ENCODE data around the gene GATA5. TPM values are rescaled to one million over a fixed set of nuclear protein-coding genes. Genes with fewer than 3 reads are reported as not detected.
A peak's percentile ranks its signal among the peaks of the same experiment; 100 is the strongest.

The GATA5 gene
- total RNA-seq, 1 donor from 2014 or later: not detected

DNA sequence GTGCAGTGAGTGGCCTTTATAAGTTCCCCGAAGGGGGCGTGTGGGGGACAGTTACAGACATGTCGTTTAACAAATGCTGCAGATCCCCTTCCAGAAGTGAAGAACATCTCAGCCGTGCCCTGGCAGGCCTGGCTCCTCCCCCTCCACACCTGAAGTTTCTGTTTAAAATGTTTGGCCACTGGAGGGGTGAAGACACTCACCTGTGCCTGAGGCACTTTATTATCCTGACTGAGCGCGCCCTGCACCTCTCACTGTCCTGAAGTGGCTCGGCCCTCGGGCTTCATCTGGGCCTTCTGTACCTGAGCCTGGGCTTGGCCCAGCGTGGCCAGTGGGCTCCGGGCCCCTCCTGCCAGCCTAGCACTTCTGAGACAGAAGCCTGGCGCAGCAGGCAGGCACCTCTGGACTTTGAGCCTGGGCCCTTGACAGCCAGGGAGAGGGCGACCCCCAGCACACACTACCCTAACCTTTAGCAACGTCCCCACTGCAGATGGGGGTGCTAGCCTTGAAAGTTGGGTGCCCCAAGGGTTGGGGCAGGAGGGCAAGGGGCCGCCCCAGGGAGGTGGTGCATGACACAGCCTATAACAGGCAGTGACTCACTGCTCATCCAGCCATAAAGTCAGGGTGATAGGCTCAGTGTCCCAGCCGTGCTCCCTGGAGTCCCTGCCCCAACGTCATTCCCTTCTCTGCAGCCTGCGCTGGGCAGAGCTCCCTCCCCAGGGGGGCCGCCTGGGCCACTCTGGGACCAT lies 13.6 kb upstream of the GATA5 start:
- FAIRE-seq (no peak), DNase-seq (ENCODE audit: low read depth) (peak; percentile 62)
- no peaks in the 10 kb centered on the region for H3K36me3 ChIP-seq (ENCODE audit: control insufficient read depth, insufficient read depth, low read length)
- H3K4me3 ChIP-seq (ENCODE audit: low read depth, low read length): no peak overlapping the region
- peaks cover 15% of the 10 kb centered on the region for H3K27me3 ChIP-seq (ENCODE audit: control insufficient read depth, insufficient read depth, low read length)
- TF ChIP-seq CTCF (IDR thresholded peaks at IDR 0.05; ENCODE audit: insufficient read depth, low read length, severe bottlenecking): no peak

GRCh38 chr20:62488470-62488869 lies 12.7 kb upstream of the GATA5 start:
- FAIRE-seq: no peak
- H3K4me3 ChIP-seq (ENCODE audit: low read depth, low read length): no peak overlapping the region
- no peak for TF ChIP-seq CTCF (IDR thresholded peaks at IDR 0.05; ENCODE audit: insufficient read depth, low read length, severe bottlenecking)
- H3K36me3 ChIP-seq (ENCODE audit: control insufficient read depth, insufficient read depth, low read length): no peaks in the 10 kb centered on the region
- peaks cover 15% of the 10 kb centered on the region for H3K27me3 ChIP-seq (ENCODE audit: control insufficient read depth, insufficient read depth, low read length)
- no peak for DNase-seq (ENCODE audit: low read depth)

DNA sequence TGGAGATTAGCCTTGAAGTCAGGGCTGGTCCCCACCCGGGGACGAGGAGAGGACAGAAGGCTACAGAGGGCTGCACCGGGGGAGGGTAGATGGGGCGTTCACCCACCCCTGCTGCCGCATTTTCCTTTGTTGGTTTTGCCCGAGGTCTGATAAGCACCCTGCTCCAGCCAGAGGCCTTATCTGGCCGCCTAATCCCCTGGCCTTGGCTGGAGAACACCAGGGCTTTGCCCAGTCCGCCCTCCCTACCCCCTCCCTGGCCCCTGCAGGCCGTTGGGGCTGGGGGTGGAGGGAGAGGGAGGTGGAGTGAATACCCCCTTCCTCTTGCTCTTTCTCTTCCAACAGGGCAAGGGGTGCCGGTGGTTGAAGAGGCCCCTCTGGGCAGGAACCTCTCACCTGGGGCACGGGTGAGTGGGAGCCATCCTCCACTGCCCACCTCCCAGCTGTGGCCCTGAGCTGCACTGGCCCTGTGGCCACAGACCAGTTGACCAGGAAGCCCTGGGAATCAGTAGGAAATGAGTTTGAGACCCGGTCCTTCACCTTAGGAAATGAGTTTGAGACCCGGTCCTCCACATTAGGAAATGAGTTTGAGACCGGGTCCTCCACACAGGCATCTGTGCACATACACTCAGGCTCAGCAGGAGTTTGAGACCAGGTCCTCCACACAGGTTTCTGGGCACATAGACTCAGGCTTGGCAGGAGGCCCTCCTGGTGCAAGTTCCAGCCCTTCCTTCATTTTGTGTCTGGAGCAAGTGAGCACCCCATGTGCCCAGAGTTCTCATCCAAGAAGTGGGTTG lies 12.0 kb upstream of the GATA5 start:
- no peak for FAIRE-seq
- no peak for TF ChIP-seq CTCF (IDR thresholded peaks at IDR 0.05; ENCODE audit: insufficient read depth, low read length, severe bottlenecking)
- Histone ChIP-seq H3K27me3 (ENCODE audit: control insufficient read depth, insufficient read depth, low read length) (peaks cover 15% of the 10 kb centered on the region), H3K36me3 (ENCODE audit: control insufficient read depth, insufficient read depth, low read length) (no peaks in the 10 kb centered on the region), H3K4me3 (ENCODE audit: low read depth, low read length) (no peak overlapping the region)
- DNase-seq (ENCODE audit: low read depth): no peak

GRCh38 chr20:62487118-62487517 lies 11.3 kb upstream of the GATA5 start:
- no peak for FAIRE-seq
- H3K4me3 ChIP-seq (ENCODE audit: low read depth, low read length): no peak overlapping the region
- TF ChIP-seq CTCF (IDR thresholded peaks at IDR 0.05; ENCODE audit: insufficient read depth, low read length, severe bottlenecking): no peak
- no peak for DNase-seq (ENCODE audit: low read depth)
- peaks cover 19% of the 10 kb centered on the region for H3K27me3 ChIP-seq (ENCODE audit: control insufficient read depth, insufficient read depth, low read length)
- H3K36me3 ChIP-seq (ENCODE audit: control insufficient read depth, insufficient read depth, low read length): no peaks in the 10 kb centered on the region

DNA sequence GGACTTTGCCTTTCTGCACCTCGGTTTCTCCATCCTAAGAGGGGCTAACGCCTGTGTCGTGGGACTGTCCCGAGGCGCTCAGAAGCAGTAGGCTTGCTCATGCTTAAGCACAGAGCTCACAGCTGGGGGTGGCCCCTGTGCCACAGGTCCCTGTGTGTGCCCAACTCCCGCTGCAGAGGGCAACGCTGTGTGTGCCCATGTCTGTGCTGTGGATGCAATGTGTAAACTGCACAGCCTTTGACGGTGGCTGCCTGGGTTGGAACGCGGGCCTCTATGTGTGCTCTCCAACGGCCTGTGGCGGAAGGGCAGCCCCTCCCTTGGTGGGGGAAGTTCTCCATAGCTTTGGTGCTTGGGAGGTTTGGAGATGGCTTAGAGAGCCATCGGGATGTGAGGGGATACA lies 10.7 kb upstream of the GATA5 start:
- no peak for DNase-seq (ENCODE audit: low read depth)
- FAIRE-seq: no peak
- no peak overlapping the region for H3K4me3 ChIP-seq (ENCODE audit: low read depth, low read length)
- TF ChIP-seq CTCF (IDR thresholded peaks at IDR 0.05; ENCODE audit: insufficient read depth, low read length, severe bottlenecking): no peak
- peaks cover 25% of the 10 kb centered on the region for H3K27me3 ChIP-seq (ENCODE audit: control insufficient read depth, insufficient read depth, low read length)
- H3K36me3 ChIP-seq (ENCODE audit: control insufficient read depth, insufficient read depth, low read length): no peaks in the 10 kb centered on the region

Data from bronchial epithelial cell (primary cell).